ENCODE measurements around the gene LAMTOR4. TPM values are rescaled to one million over a fixed set of nuclear protein-coding genes. Genes with fewer than 3 reads are reported as not detected.

The LAMTOR4 gene
- total RNA-seq, 4 donors from 2014 or later = 117 to 184 (median 152) TPM

- Histone ChIP-seq H3K9me3 (no peaks in the 10 kb centered on the region), H3K4me3 (no peak overlapping the region), H3K4me1 (peaks cover 10 to 30% (median 25%) of the 10 kb centered on the region in 4 donors), H3K27me3 (peaks cover 0 to 8% (median 0%) of the 10 kb centered on the region in 4 donors), H3K27ac (replicated peaks in 1 of 4) (no peak overlapping the region), H3K36me3 (no peaks in the 10 kb centered on the region)
- no peak for TF ChIP-seq EP300 (IDR thresholded peaks at IDR 0.05)
- TF ChIP-seq CTCF (IDR thresholded peaks at IDR 0.05) = no peak
- TF ChIP-seq POLR2AphosphoS5 (IDR thresholded peaks at IDR 0.05) = no peak
- TF ChIP-seq POLR2A (IDR thresholded peaks at IDR 0.05; ENCODE audit: low read depth) = no peak
- DNase-seq (ENCODE audit: extremely low spot score) = no peak
- intact Hi-C loops (cut with DNase I) = no loop called here
- 98% methylated on average over 5 of the region's 5 CpGs for WGBS
Observed at GRCh38 chr7:100163871-100164270, 15.2 kb downstream of the LAMTOR4 start.

GRCh38 chr7:100166317-100166940, 17.7 kb downstream of the LAMTOR4 start:
- no peak for DNase-seq (ENCODE audit: extremely low spot score)
- TF ChIP-seq POLR2A (IDR thresholded peaks at IDR 0.05; ENCODE audit: low read depth) (no peak), CTCF (IDR thresholded peaks at IDR 0.05) (no peak), EP300 (IDR thresholded peaks at IDR 0.05) (no peak), POLR2AphosphoS5 (IDR thresholded peaks at IDR 0.05) (no peak)
- Histone ChIP-seq H3K4me3 (no peak overlapping the region), H3K27ac (replicated peaks in 1 of 4) (no peak overlapping the region), H3K27me3 (peaks cover 0 to 17% (median 5%) of the 10 kb centered on the region in 4 donors), H3K9me3 (no peaks in the 10 kb centered on the region), H3K36me3 (no peaks in the 10 kb centered on the region), H3K4me1 (peaks cover 8 to 39% (median 32%) of the 10 kb centered on the region in 4 donors)
- WGBS = 89% methylated on average over 16 of the region's 16 CpGs
- intact Hi-C loops (cut with DNase I) = no loop called here

- H3K4me3 ChIP-seq = peak overlapping the region in 3 of 4 donors; percentile 55 to 61 (median 56)
- 62% methylated on average over 14 of the region's 14 CpGs for WGBS
- peak overlapping the region in 3 of 4 donors; percentile 68 to 72 (median 72) for H3K27ac ChIP-seq (replicated peaks in 1 of 4)
- no peaks in the 10 kb centered on the region for H3K9me3 ChIP-seq
- DNase-seq (ENCODE audit: extremely low spot score) = no peak
- peaks cover 0 to 25% (median 7%) of the 10 kb centered on the region in 4 donors for H3K27me3 ChIP-seq
- H3K4me1 ChIP-seq = peaks cover 13 to 45% (median 38%) of the 10 kb centered on the region in 4 donors
- intact Hi-C loops (cut with DNase I) = no loop called here
- TF ChIP-seq POLR2A (IDR thresholded peaks at IDR 0.05; ENCODE audit: low read depth) (no peak), EP300 (IDR thresholded peaks at IDR 0.05) (no peak), POLR2AphosphoS5 (IDR thresholded peaks at IDR 0.05) (no peak), CTCF (IDR thresholded peaks at IDR 0.05) (no peak)
- no peaks in the 10 kb centered on the region for H3K36me3 ChIP-seq
Observed at GRCh38 chr7:100166970-100167911, 18.5 kb downstream of the LAMTOR4 start.

GRCh38 chr7:100167912-100168323, 19.2 kb downstream of the LAMTOR4 start:
- Histone ChIP-seq H3K9me3 (no peaks in the 10 kb centered on the region), H3K36me3 (no peaks in the 10 kb centered on the region), H3K27me3 (peaks cover 0 to 27% (median 7%) of the 10 kb centered on the region in 4 donors), H3K4me1 (peaks cover 13 to 45% (median 38%) of the 10 kb centered on the region in 4 donors), H3K27ac (replicated peaks in 1 of 4) (peak overlapping the region; percentile 67 to 72 (median 70)), H3K4me3 (peak overlapping the region; percentile 45 to 61 (median 56))
- intact Hi-C loops (cut with DNase I) = no loop called here
- no peak for DNase-seq (ENCODE audit: extremely low spot score)
- WGBS = 5% methylated on average over 11 of the region's 11 CpGs
- TF ChIP-seq EP300 (IDR thresholded peaks at IDR 0.05) = no peak
- no peak for TF ChIP-seq CTCF (IDR thresholded peaks at IDR 0.05)
- TF ChIP-seq POLR2AphosphoS5 (IDR thresholded peaks at IDR 0.05) = no peak
- TF ChIP-seq POLR2A (IDR thresholded peaks at IDR 0.05; ENCODE audit: low read depth) = no peak

Data from esophagus muscularis mucosa (tissue), 4 donors.